MCF 10A (cell line): ENCODE data around the gene BPIFA3. TPM values are rescaled to one million over a fixed set of nuclear protein-coding genes. Genes with fewer than 3 reads are reported as not detected.

ENCODE experiments used
- BruUV-seq: library from RNA; stranded (reverse); fragments of 400-500 nt; replicated peaks from 2 replicates; lab custom pipeline; 2021; lab: Mats Ljungman, UMichigan
- CTCF ChIA-PET: fragments of 300-600 bp; sonication (Branson Sonifier 250); formaldehyde crosslinking; extraction: SDS; loops from one replicate; lab custom pipeline; 2021; ENCODE audit warnings: antibody characterized with exemption, inconsistent platforms; lab: Yijun Ruan, JAX
- POLR2A ChIA-PET: fragments of 300-600, 350-650 bp; sonication (Branson Sonifier 250); formaldehyde crosslinking; extraction: SDS; loops from one replicate; lab custom pipeline; 2020; ENCODE audit warnings: antibody characterized with exemption, inconsistent platforms; lab: Yijun Ruan, JAX
- DNase-seq: peaks from one replicate; pipeline ENCODE4 v3.0.0-alpha.2; 2018; ENCODE audit not compliant: unreplicated experiment
- H3K27ac Mint-ChIP-seq: one replicate; pipeline ENCODE4 v1.8.0; 2022; ENCODE audit warnings: mild to moderate bottlenecking, low read depth, mixed read lengths; ENCODE audit not compliant: unreplicated experiment
- H3K27me3 Mint-ChIP-seq: one replicate; pipeline ENCODE4 v1.8.0; 2022; ENCODE audit warnings: mixed read lengths; ENCODE audit not compliant: insufficient read depth, unreplicated experiment
- H3K36me3 Mint-ChIP-seq: one replicate; pipeline ENCODE4 v1.8.0; 2022; ENCODE audit warnings: mild to moderate bottlenecking, moderate library complexity, mixed read lengths; ENCODE audit not compliant: insufficient read depth, unreplicated experiment
- H3K4me1 Mint-ChIP-seq: one replicate; pipeline ENCODE4 v1.8.0; 2022; ENCODE audit warnings: mixed read lengths; ENCODE audit not compliant: insufficient read depth, unreplicated experiment
- H3K4me3 Mint-ChIP-seq: one replicate; pipeline ENCODE4 v1.8.0; 2022; ENCODE audit warnings: mild to moderate bottlenecking, moderate library complexity, mixed read lengths; ENCODE audit not compliant: unreplicated experiment
- H3K9me3 Mint-ChIP-seq: one replicate; pipeline ENCODE4 v1.8.0; 2022; ENCODE audit warnings: mixed read lengths; ENCODE audit not compliant: unreplicated experiment
- CTCF ChIP-seq: fragments of 200-600 bp; IDR thresholded peaks from one replicate; pipeline ENCODE4 v1.8.0; 2022; ENCODE audit warnings: antibody characterized with exemption, mild to moderate bottlenecking; ENCODE audit not compliant: unreplicated experiment
- intact Hi-C: fragments of 100-400 bp; cut with micrococcal nuclease; formaldehyde crosslinking; loops from 2 replicates; pipeline ENCODE4 v1.14.1; 2022
- total RNA-seq: library from RNA; stranded (reverse); gene quantifications from 2 replicates; pipeline ENCODE4 v1.2.3, GENCODE V29; 2022

The BPIFA3 gene
- total RNA-seq, 1 experiment from 2014 or later, result not detected

- CTCF ChIA-PET, result interaction anchor here (0.6 to 2.5 kb wide), 2 partner anchors 10 to 16 kb away, joined by 7 to 8 read pairs; no protein-coding TSS in a partner anchor
- Mint-ChIP-seq H3K27me3 (peaks cover 44% of the 10 kb centered on the region), H3K4me3 (no peak overlapping the region), H3K36me3 (no peaks in the 10 kb centered on the region), H3K4me1 (no peaks in the 10 kb centered on the region), H3K27ac (no peak overlapping the region), H3K9me3 (peaks cover 8% of the 10 kb centered on the region)
- TF ChIP-seq CTCF, result no peak
- BruUV-seq, result no TSS peak
- no peak for DNase-seq
- POLR2A ChIA-PET, result no interaction called here
- intact Hi-C loops, result no loop called here
Measured at GRCh38 chr20:33252460-33252859, 35.3 kb downstream of the BPIFA3 start.

GRCh38 chr20:33255005-33255404 lies 37.9 kb downstream of the BPIFA3 start:
- no peaks in the 10 kb centered on the region for H3K36me3 Mint-ChIP-seq
- POLR2A ChIA-PET, result no interaction called here
- intact Hi-C loops, result no loop called here
- H3K27me3 Mint-ChIP-seq, result peaks cover 50% of the 10 kb centered on the region
- CTCF ChIA-PET, result no interaction called here
- peaks cover 8% of the 10 kb centered on the region for H3K9me3 Mint-ChIP-seq
- no peak for TF ChIP-seq CTCF
- H3K4me1 Mint-ChIP-seq, result no peaks in the 10 kb centered on the region
- no TSS peak for BruUV-seq
- DNase-seq, result no peak
- H3K4me3 Mint-ChIP-seq, result no peak overlapping the region
- H3K27ac Mint-ChIP-seq, result no peak overlapping the region

GRCh38 chr20:33257237-33257636 lies 40.1 kb downstream of the BPIFA3 start:
- no peak for TF ChIP-seq CTCF
- no peak for DNase-seq
- H3K9me3 Mint-ChIP-seq, result peaks cover 8% of the 10 kb centered on the region
- H3K27ac Mint-ChIP-seq, result no peak overlapping the region
- peaks cover 4% of the 10 kb centered on the region for H3K4me1 Mint-ChIP-seq
- H3K4me3 Mint-ChIP-seq, result no peak overlapping the region
- POLR2A ChIA-PET, result no interaction called here
- CTCF ChIA-PET, result interaction anchor here (0.6 to 1.5 kb wide), 3 partner anchors 31 to 356 kb away, joined by 4 to 5 read pairs (median 4); no protein-coding TSS in a partner anchor
- intact Hi-C loops, result no loop called here
- H3K27me3 Mint-ChIP-seq, result peaks cover 72% of the 10 kb centered on the region
- BruUV-seq, result no TSS peak
- H3K36me3 Mint-ChIP-seq, result no peaks in the 10 kb centered on the region

GRCh38 chr20:33259371-33259770 lies 42.2 kb downstream of the BPIFA3 start:
- intact Hi-C loops, result no loop called here
- BruUV-seq, result no TSS peak
- TF ChIP-seq CTCF, result no peak
- Mint-ChIP-seq H3K36me3 (no peaks in the 10 kb centered on the region), H3K27ac (no peak overlapping the region), H3K9me3 (peaks cover 3% of the 10 kb centered on the region), H3K4me1 (peaks cover 5% of the 10 kb centered on the region), H3K27me3 (peaks cover 71% of the 10 kb centered on the region), H3K4me3 (no peak overlapping the region)
- no peak for DNase-seq
- ChIA-PET CTCF (interaction anchor here (0.7 to 1.7 kb wide), 6 partner anchors 32 to 736 kb away, joined by 3 to 7 read pairs (median 3); no protein-coding TSS in a partner anchor), POLR2A (interaction anchor here (0.8 kb wide), 1 partner anchor 25 kb away, joined by 3 read pairs; no protein-coding TSS in a partner anchor)
